Memory B cell (primary cell): ENCODE measurements around the gene IKBIP.

Experiments used
- ATAC-seq: fragments of 150-1000 bp; cut with Tn5 transposase; 2 replicates; pipeline ENCODE4 v1.10.0; 2021; ENCODE audit warnings: low read depth, mild to moderate bottlenecking, moderate library complexity
- DNase-seq, 2 donors: peaks; one replicate each; pipeline ENCODE4 v3.0.0; 2022; ENCODE audit warnings: low spot score in 2 of 2
- H3K27ac Mint-ChIP-seq: one replicate; pipeline ENCODE4 v1.8.0; 2022; ENCODE audit warnings: mild to moderate bottlenecking, moderate library complexity, mixed read lengths
- H3K27me3 Mint-ChIP-seq: one replicate; pipeline ENCODE4 v1.8.0; 2022; ENCODE audit warnings: mixed read lengths
- H3K36me3 Mint-ChIP-seq: one replicate; pipeline ENCODE4 v1.8.0; 2022; ENCODE audit warnings: mild to moderate bottlenecking, mixed read lengths
- H3K4me1 Mint-ChIP-seq: one replicate; pipeline ENCODE4 v1.8.0; 2022; ENCODE audit warnings: mixed read lengths
- H3K4me3 Mint-ChIP-seq: one replicate; pipeline ENCODE4 v1.8.0; 2022; ENCODE audit warnings: mild to moderate bottlenecking, moderate library complexity, mixed read lengths
- H3K9me3 Mint-ChIP-seq: one replicate; pipeline ENCODE4 v1.8.0; 2022; ENCODE audit warnings: mixed read lengths

The IKBIP gene, protein sequence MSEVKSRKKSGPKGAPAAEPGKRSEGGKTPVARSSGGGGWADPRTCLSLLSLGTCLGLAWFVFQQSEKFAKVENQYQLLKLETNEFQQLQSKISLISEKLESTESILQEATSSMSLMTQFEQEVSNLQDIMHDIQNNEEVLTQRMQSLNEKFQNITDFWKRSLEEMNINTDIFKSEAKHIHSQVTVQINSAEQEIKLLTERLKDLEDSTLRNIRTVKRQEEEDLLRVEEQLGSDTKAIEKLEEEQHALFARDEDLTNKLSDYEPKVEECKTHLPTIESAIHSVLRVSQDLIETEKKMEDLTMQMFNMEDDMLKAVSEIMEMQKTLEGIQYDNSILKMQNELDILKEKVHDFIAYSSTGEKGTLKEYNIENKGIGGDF

DNA sequence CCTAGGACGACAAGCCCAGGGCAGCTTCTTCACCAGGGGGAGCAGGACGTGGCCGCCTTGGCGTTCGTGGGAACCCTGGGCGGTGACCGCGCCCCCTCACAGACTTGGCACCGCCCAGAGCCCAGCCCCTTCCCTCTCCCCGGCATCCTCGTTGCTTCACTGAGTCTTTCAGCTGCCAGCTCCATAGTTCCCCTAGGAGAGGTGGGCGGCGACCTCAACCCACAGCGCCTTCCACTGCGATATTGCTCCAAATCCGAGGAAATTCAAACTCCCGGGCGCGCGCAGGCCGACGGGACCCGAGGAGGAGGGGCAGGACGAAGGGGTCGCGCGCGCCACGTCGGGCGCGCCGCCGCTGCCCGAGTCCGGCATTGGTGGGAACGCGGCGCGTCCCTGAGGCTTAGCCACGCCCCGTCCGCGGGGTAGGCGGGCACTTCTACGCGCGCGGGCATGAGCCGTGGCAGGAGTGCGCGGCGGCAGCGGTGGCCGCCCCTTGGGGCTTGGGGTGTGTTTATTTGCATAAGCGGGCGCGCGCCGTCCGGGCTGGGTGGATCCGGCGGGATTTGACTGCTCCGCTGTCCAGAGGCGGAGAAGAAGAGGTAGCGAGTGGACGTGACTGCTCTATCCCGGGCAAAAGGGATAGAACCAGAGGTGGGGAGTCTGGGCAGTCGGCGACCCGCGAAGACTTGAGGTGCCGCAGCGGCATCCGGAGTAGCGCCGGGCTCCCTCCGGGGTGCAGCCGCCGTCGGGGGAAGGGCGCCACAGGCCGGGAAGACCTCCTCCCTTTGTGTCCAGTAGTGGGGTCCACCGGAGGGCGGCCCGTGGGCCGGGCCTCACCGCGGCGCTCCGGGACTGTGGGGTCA is at the start of gene IKBIP, which contains the start of gene APAF1:
IKBIP (minus strand) TSS at position 77 of the 860 bp plus-strand sequence. CDS start 87 bp downstream, outside the sequence.
APAF1 (plus strand) TSS at position 579 of the 860 bp plus-strand sequence. CDS start 3,070 bp downstream, outside the sequence.
- DNase-seq, result peak; percentile 98 to 99
- peaks cover 5% of the 10 kb centered on the region for H3K36me3 Mint-ChIP-seq
- H3K4me3 Mint-ChIP-seq, result peak within 1 kb of the TSS; percentile 99
- no peaks in the 10 kb centered on the region for H3K9me3 Mint-ChIP-seq
- H3K4me1 Mint-ChIP-seq, result peaks cover 12% of the 10 kb centered on the region
- H3K27me3 Mint-ChIP-seq, result no peaks in the 10 kb centered on the region
- peak; percentile 88 for ATAC-seq
- H3K27ac Mint-ChIP-seq, result peak within 1 kb of the TSS; percentile 95

DNA sequence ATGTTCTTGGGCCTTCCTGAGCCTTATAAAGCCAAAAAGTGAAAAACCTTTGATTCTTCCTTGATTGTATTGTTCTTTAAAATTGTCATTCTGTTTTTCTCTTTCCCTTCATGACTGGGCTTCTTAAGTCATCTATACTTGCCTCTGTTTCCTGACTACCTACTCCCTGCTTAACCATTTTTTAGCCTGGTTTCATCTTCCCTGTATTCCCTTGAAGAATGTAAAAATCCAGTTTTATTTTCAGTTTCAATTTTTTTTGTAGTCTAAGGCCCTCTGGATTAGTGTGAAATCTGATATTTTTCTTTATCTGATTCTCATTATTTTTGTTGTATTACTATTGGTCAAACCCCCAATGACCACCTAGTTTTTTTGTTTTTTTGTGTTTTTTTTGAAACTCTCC is 46.8 kb upstream of the IKBIP start:
- no peak for ATAC-seq
- peaks cover 2% of the 10 kb centered on the region for H3K9me3 Mint-ChIP-seq
- H3K27me3 Mint-ChIP-seq, result no peaks in the 10 kb centered on the region
- peaks cover 16% of the 10 kb centered on the region for H3K4me1 Mint-ChIP-seq
- H3K4me3 Mint-ChIP-seq, result no peak overlapping the region
- DNase-seq, result no peak
- peak overlapping the region; percentile 15 for H3K27ac Mint-ChIP-seq
- H3K36me3 Mint-ChIP-seq, result peaks cover 57% of the 10 kb centered on the region

DNA sequence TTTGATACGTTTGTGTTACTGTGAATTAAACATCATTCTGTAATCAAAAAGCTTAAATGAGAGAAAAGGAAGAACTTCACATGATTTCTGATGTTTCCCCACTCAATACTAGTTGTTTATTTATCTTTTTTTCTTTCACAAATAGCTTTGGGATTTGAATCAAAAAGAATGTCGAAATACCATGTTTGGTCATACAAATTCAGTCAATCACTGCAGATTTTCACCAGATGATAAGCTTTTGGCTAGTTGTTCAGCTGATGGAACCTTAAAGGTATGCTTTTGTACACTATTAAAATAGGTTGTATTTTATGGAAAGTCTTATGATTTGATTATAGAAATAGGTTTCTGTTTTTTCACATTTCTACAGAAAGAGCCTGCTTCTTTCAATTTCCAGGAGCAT is 42.0 kb upstream of the IKBIP start:
- ATAC-seq (no peak), DNase-seq (no peak)
- H3K27me3 Mint-ChIP-seq, result no peaks in the 10 kb centered on the region
- peaks cover 5% of the 10 kb centered on the region for H3K4me1 Mint-ChIP-seq
- H3K4me3 Mint-ChIP-seq, result no peak overlapping the region
- H3K27ac Mint-ChIP-seq, result no peak overlapping the region
- H3K9me3 Mint-ChIP-seq, result no peaks in the 10 kb centered on the region
- H3K36me3 Mint-ChIP-seq, result peaks cover 45% of the 10 kb centered on the region

DNA sequence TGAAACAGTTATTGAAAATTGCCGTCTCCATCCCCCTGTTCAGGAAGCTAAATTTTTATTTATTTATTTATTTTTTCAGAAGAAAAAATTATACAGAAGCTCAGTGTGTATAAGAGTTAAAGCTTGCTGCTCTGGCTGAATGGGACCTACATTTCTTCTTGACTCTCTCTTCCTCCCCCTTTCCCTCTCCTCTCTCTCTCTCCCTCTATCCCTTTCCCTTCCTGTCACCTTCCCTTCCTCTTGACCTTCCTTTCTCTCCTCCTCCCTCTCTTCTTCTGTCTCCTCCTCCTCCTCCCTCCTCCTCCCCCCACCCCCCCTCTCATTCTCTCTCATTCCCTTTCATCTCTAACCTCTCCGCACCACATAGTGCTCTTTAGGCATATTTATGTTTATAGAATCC is 39.6 kb upstream of the IKBIP start:
- H3K4me3 Mint-ChIP-seq, result no peak overlapping the region
- ATAC-seq, result no peak

DNA sequence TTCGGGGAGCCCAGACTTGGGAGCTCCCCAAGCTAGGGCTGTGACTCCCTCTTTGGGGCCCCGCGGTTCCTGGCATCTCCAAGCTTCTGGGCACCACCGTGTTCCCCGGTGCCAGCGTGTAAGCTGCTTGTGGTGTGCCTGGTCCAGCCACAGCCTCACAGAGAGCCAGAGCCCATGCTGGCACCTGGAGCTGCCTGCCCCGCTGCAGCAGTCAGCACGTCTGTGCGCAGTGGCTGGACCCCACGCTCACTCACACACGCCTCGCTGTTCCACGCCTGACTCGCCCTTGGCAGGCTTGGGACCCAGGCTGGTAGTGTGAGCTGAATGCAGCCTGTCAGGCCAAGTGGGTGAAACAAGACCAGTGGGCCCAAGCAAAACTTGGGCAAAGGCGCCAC is 35.0 kb upstream of the IKBIP start:
- ATAC-seq (no peak), DNase-seq (no peak)
- H3K27me3 Mint-ChIP-seq, result no peaks in the 10 kb centered on the region
- H3K9me3 Mint-ChIP-seq, result no peaks in the 10 kb centered on the region
- H3K4me3 Mint-ChIP-seq, result no peak overlapping the region
- no peaks in the 10 kb centered on the region for H3K4me1 Mint-ChIP-seq
- H3K36me3 Mint-ChIP-seq, result peaks cover 17% of the 10 kb centered on the region
- no peak overlapping the region for H3K27ac Mint-ChIP-seq

More for the DNA sequence above, 39.6 kb upstream of the IKBIP start:
- DNase-seq, result no peak
- Mint-ChIP-seq H3K4me1 (peaks cover 1% of the 10 kb centered on the region), H3K27ac (no peak overlapping the region), H3K36me3 (peaks cover 28% of the 10 kb centered on the region), H3K9me3 (no peaks in the 10 kb centered on the region), H3K27me3 (no peaks in the 10 kb centered on the region)

DNA sequence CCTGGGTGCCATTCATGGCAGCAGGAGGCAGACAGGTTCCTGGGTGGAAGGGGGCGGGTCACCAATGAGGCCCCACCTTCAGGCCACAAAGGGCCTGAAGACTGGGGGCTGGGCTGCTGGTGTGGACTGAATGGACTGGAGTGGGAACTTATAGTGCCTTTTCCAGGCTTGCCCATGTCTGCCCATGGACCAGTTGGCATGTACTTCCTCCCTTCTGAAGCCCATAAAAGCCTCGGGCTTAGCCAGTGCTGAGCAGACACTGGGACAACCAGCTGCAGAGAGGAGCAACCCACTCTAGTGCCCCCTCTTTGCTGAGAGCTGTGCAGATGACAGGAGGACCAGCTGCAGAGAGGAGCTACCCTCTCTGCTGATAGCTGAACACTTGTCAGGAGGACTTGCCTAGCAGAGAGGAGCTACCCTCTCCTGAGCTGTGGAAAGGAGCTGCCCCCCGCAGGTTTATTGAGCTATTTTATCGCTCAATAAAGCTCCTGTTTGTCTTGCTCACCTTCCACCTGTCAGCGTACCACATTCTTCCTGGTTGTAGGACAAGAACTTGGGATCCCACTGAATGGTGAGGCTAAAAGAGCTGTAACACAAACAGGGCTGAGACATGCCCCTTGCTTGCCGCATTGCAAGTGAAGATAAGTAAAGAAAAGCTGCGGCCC is 34.5 kb upstream of the IKBIP start:
- H3K4me1 Mint-ChIP-seq, result no peaks in the 10 kb centered on the region
- no peak overlapping the region for H3K27ac Mint-ChIP-seq
- no peaks in the 10 kb centered on the region for H3K9me3 Mint-ChIP-seq
- DNase-seq, result no peak
- H3K36me3 Mint-ChIP-seq, result peaks cover 14% of the 10 kb centered on the region
- H3K4me3 Mint-ChIP-seq, result no peak overlapping the region
- ATAC-seq, result no peak
- no peaks in the 10 kb centered on the region for H3K27me3 Mint-ChIP-seq

DNA sequence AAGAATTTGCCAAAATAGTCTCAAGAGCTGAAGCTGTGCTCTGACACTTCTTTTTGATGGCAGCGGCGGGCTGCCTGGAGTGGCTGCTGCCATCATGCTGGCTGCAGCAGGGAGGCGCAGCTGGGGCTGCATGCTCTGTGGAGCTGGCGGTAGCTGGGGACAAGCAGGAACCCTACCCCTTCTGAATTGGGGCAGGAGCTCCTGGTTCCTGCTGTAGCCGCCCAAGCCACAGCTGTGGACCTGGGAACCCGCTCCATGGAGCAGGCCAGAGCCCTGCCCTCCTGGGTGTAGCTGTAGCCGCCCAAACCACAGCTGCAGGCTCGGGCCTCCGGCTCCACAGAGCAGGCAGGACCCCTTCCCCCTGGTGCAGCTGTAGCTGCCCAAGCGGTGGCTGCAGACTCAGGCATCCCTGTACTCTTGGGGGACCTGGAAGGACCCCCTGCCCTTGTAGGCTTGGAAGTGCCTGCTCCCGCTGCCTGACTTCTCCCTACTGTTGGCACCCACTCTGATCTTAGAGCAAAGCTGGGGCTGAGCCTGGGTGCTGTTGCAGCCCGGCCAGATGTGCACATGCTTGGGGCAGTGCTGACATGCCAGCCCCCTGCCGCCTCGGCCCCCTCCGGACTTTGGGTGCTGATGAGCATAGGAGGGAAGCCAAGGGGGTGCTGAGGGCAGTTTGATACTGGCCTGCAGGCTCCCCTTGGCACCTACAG is 33.8 kb upstream of the IKBIP start:
- DNase-seq, result no peak
- Mint-ChIP-seq H3K4me1 (no peaks in the 10 kb centered on the region), H3K36me3 (peaks cover 11% of the 10 kb centered on the region), H3K9me3 (no peaks in the 10 kb centered on the region), H3K27me3 (no peaks in the 10 kb centered on the region), H3K4me3 (no peak overlapping the region), H3K27ac (no peak overlapping the region)
- no peak for ATAC-seq

DNA sequence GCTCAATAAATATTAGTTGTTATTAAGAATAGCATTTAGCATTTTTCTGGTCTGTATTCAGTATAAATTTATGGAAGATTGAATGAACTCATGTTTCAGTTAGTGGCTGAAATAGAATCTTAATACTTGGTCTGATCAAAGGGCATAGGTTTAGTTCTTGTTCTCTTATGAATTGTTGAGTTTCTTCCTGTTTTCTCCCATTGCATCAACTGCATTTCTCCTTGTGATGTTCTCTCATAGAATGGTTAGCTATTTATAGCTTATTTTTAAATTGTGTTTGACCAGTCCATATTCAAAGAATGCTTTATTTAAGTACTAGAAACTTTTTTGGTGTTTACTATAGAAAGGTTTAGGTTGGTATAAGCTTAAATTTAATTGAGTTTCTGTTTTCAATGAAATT is 30.3 kb upstream of the IKBIP start:
- ATAC-seq (no peak), DNase-seq (no peak)
- Mint-ChIP-seq H3K4me1 (no peaks in the 10 kb centered on the region), H3K9me3 (no peaks in the 10 kb centered on the region), H3K4me3 (no peak overlapping the region), H3K27me3 (no peaks in the 10 kb centered on the region), H3K27ac (no peak overlapping the region), H3K36me3 (peaks cover 14% of the 10 kb centered on the region)

DNA sequence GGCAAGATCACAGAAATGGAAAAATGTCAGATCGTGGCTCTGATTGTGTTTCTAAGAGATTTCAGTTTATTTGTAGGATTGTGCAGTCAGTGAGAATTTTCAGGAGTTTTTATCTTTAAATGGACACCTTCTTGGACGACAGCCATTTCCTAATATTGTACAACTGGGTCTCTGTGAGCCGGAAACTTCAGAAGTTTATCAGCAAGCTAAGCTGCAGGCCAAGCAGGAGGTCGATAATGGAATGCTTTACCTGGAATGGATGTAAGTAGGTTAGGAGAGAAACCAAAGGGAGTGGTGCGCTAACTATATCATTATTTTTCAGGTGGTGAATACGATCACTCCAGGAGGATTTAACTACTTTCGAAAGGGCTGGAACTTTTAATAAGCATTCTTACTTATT is 26.9 kb upstream of the IKBIP start:
- ATAC-seq (no peak), DNase-seq (no peak)
- no peak overlapping the region for H3K4me3 Mint-ChIP-seq
- H3K27me3 Mint-ChIP-seq, result no peaks in the 10 kb centered on the region
- no peaks in the 10 kb centered on the region for H3K9me3 Mint-ChIP-seq
- H3K4me1 Mint-ChIP-seq, result no peaks in the 10 kb centered on the region
- H3K27ac Mint-ChIP-seq, result no peak overlapping the region
- peaks cover 30% of the 10 kb centered on the region for H3K36me3 Mint-ChIP-seq

DNA sequence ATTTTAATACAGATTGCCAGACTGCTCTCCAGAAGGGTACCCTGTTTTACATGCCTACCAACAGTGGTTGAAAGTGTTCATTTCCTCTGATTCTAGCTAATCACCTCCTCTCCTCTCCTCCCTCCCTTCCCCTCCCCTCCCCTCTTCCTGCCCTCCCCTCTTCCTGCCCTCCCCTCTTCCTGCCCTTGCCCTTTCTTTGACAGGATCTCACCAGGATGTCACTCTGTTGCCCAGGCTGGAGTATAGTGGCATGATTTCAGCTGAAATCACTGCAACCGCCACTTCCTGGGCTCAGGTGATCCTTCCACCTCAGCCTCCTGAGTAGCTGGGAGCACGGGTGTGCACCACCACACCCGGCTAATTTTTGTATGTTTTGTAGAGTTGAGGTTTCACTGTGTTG is 25.2 kb upstream of the IKBIP start:
- Mint-ChIP-seq H3K4me1 (no peaks in the 10 kb centered on the region), H3K9me3 (no peaks in the 10 kb centered on the region), H3K27ac (no peak overlapping the region), H3K4me3 (no peak overlapping the region), H3K36me3 (peaks cover 37% of the 10 kb centered on the region), H3K27me3 (no peaks in the 10 kb centered on the region)
- DNase-seq, result no peak
- ATAC-seq, result no peak

DNA sequence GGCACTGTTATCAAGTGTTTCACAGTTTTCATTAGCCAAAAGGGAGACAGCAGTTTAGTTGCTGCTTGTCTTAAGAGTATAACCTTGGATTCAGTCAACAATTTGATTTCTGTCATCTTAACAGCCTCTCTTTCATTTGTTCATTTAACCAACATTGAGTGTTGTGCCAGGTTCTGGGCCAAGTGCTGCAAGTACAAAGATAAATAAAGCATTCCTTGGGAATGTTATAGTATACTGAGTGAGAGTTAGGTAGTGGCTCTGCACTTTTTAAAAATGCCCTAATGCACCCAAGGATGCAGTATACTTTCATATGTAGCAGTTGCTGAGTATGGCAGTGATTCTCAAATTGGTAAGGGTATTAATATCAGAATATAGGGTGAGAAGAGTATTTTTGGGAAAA is 15.9 kb upstream of the IKBIP start:
- DNase-seq (no peak), ATAC-seq (no peak)
- Mint-ChIP-seq H3K9me3 (no peaks in the 10 kb centered on the region), H3K4me3 (no peak overlapping the region), H3K36me3 (peaks cover 26% of the 10 kb centered on the region), H3K4me1 (peaks cover 10% of the 10 kb centered on the region), H3K27ac (peak overlapping the region; percentile 24), H3K27me3 (no peaks in the 10 kb centered on the region)

DNA sequence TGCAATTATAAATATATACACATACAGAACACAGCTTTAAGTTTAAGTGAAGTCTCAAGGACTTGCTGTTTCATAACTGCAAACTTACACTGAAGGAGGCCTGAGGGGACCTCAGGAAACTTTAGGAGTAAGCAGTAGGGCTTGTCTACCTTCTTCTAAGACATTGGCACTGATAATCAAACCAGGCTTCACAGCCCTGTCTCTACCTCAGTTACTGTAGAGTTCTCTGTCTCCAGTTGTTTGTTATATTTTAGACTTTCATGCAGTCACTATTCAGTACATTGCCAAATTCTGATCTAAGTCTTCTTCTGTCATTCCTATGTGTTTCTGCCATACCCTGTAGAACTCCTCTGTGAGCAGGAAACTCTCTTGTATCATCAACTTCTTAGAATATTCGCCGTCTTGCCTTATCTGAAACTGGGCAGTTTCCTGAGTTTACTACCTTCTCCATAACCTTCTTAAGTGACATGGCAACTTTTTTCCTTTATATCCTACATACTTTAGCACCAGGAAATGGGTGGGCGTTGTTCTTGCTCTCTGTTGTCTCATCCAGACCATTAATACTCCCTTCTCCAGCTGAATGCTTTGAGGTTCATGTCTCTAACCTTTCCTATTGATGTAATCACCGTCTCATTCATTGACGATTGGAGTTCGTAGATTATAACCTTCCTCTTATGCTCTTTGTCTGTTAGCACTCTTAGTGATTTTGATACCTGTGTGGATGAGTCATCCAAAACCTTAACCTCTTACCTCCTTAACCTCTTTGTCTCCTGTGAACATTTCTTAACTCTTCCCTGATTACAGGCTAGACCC is 11.9 kb upstream of the IKBIP start:
- no peak overlapping the region for H3K27ac Mint-ChIP-seq
- ATAC-seq, result no peak
- no peaks in the 10 kb centered on the region for H3K27me3 Mint-ChIP-seq
- peaks cover 21% of the 10 kb centered on the region for H3K36me3 Mint-ChIP-seq
- no peaks in the 10 kb centered on the region for H3K9me3 Mint-ChIP-seq
- peaks cover 13% of the 10 kb centered on the region for H3K4me1 Mint-ChIP-seq
- no peak for DNase-seq
- no peak overlapping the region for H3K4me3 Mint-ChIP-seq
